ENCODE measurements around the gene FGF9. TPM values are rescaled to one million over a fixed set of nuclear protein-coding genes. Genes with fewer than 3 reads are reported as not detected.

FGF9 gene
- total and polyA plus RNA-seq, 2 of the 8 experiments (the other 6 are each of a cell fraction or from before 2014, with no cell fraction given): 0.02 TPM; not detected in 1

- TF ChIP-seq ATF2 (IDR thresholded peaks at IDR 0.05; ENCODE audit: low read length): no peak
These were observed 2.1 kb downstream of the FGF9 start (continued) for GRCh38 chr13:21672796-21673538.

All from H1 (cell line).